ENCODE measurements around the gene WDR89.
A peak's percentile ranks its signal among the peaks of the same experiment; 100 is the strongest.
"Not testable (repeated sequence)": the region's sequence is repeated elsewhere in the genome, so short reads cannot be mapped to it uniquely, and the experiment has no call there.

The WDR89 gene

DNA sequence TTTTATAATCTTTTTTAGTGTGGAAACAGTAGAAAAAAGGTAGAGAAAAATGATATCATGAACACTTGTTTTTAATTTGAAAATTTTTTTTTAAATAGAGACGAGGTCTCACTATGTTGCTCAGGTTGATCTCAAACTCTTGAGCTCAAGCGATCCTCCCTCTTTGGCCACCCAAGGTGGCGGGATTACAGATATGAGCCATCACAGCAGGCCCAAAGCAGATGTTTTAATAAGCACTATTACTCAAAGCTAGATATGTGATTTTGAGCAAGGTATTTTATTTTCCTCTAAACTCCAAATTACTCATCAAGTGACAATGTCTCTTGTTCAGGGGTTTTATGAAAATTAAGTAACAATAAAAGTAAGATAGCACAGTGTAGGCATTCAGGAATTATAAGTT is 10.7 kb upstream of the WDR89 start:
- DNase-seq: no peak

DNA sequence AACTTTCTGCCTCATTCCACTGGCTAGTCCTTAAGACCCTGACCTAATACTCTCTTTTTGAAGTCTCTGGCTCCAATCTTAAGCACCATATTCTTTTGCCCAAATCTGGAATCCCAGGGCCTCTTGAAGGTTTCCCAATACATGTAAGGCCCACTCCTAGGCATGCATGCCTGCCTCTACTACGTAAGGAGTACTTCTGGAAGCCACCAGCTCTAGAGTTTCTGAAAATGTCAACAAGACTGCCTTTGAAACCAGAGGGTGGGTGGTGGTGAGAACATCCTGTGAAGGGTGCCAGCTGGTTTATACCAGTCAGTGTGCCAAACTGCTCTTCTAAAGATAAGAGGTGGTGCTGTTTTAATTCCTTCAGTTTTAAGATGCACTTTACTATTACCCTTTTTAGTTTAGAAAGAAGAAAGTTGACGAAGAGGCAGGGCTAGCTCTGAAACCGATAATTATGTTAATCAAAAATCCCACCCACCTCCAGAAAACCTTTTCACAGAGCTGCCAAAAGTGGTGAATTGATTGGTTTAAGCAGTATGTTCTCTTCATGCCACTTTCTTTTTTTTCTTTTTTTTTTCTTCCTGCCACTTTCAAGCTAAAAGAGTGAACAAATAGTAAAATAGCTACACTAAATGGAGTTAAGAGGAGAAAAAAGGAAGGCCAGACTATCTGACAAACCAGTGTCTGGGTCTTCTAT is 8.7 kb upstream of the WDR89 start:
- DNase-seq: peak; percentile 51

DNA sequence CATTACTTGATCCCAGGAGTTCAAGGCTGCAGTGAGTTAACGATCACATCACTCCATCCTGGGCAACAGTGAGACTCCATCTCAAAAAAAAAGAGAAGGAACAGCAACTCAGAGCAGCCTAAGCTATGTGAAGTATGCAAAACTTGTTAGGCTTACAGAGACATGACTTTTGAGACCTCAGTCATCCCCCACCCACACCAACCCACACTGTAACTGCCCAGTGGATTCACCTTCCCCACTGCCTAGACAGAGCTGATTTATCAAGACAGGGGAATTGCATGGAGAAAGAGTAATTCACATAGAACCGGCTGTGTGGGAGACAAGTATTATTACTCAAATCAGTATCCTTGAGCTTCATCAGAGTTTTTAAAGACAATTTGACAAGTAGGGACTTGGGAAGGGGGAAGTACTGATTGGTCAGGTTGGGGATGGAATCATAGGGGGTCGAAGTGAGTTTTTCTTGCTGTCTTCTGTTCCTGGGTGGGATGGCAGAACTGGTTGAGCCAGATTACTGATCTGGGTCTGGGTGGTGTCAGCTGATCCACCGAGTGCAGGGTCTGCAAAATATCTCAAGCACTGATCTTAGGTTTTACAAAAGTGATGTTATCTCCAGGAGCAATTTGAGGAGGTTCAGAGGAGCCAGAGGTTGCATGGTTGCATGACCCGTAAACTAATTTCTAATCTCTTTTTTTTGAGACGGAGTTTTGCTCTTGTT is 6.2 kb upstream of the WDR89 start:
- DNase-seq: no peak

GRCh38 chr14:63644741-63645140 is 3.1 kb upstream of the WDR89 start:
- no peak for DNase-seq

DNA sequence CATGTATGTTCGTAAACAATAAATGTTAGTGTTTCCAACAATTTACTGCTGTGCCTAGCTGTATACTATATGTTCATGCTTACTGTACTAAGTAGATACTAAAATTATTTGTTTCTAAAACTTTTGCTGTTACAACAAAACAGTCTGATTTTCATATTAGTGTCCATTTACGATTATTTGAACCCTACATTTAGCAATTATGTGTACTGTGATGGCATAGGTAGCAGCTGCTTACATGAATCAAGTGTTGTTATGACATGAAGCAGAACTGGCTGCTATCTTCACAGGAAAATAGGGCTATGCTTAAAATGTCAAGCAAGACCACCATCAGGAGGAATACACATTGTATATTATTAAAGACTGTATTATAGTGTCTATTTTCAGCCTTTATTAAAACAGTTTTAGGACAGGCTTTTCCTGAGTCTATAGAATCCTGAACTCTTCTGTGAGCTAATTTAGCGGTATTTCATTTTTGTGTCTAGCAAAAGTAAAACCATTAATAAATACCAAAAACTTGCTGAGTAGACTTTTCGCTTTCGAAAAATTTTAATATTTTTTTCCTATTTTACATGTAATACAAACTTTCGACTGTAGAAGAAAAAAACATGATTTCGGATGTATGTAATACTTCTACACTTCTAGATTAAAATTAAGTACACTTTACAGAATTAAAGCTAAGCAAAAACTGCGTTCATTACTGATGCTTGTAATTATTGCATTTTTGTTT is 1.1 kb upstream of the WDR89 start:
- DNase-seq: no peak

- peak; percentile 68 for DNase-seq
Observed at GRCh38 chr14:63642229-63642611, 549 bp upstream of the WDR89 start.

- DNase-seq: no peak
Observed at GRCh38 chr14:63638493-63638892, 3.2 kb downstream of the WDR89 start.

- DNase-seq: not testable (repeated sequence)
Observed at GRCh38 chr14:63636094-63636635, 5.5 kb downstream of the WDR89 start.

DNA sequence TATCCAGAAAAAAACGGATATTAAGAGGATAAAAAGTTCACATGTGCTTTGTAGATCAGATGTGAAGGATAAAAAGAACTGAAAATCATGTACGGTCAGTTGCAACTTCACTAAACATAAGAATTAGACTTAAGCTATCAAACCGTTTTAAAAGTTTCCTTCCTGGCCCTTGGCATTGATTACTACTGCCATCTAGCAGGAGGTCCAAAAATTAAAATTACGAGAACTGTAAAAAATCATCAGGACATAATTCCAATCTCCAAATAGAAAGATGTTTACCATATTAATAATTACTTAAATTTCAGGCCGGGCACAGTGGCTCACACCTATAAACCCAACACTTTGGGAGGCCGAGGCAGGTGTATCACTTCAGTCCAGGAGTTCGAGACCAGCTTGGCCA is 7.9 kb downstream of the WDR89 start:
- DNase-seq: no peak

GRCh38 chr14:63632932-63633514 is 8.6 kb downstream of the WDR89 start:
- no peak for DNase-seq

GRCh38 chr14:63624701-63625100 is 17.0 kb downstream of the WDR89 start:
- DNase-seq: no peak

DNA sequence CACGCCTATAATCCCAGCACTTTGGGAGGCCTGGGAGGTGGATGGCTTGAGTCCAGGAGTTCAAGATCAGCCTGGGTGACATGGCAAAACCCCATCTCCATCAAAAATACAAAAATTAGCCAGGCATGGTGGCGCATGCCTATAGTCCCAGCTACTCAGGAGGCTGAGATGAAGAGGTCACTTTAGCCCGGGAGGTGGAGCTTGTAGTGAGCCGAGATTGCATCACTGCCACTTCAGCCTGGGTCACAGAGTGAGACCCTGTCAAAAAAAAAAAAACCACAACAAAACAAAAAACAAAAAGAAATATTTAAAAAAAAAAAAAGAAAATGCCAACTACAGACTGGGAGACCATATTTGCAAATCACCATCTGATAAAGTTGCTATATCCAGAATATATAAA is 17.5 kb downstream of the WDR89 start:
- DNase-seq: no peak

GRCh38 chr14:63621975-63622374 is 19.7 kb downstream of the WDR89 start:
- not testable (repeated sequence) for DNase-seq

DNA sequence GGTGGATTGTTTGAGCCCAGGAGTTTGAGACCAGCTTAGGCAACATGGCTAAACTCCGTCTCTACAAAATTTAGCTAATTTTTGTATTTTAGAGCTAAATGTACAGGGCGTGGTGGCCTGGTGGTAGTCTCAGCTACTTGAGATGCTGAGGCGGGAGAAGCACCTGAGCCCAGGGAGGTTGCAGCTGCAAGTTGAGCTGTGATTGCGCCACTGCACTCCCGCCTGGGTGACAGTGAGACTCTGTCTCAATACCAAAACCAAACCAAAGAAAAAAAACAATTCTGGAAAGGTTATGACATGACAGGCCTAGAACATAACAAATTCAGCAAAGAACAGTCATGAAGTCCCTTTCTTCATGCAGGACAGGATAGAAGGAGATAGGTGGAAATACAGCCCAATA is 25.7 kb downstream of the WDR89 start:
- no peak for DNase-seq

- DNase-seq: no peak
Observed at GRCh38 chr14:63614679-63615363, 26.9 kb downstream of the WDR89 start.

GRCh38 chr14:63611078-63611477 is 30.6 kb downstream of the WDR89 start:
- DNase-seq: no peak

DNA sequence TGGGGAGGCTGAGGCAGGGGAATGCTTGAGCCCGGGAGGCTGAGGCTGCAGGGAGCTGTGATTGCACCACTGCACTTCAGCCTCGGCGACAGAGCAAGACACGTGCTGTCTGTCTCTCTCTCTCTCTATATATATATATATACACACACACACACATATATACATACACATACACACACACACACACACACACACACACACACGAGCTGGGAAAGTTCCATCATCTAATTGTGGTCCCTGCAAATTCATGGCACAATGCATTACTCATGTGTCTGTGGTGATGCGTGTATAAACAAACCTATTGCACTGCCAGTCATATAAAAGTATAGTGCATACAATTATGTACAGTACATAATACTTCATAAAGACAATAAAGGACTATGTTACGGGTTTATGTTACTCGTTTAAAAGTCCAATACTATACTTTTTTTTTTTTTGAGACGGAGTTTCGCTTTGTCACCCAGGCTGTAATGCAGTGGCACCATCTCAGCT is 36.6 kb downstream of the WDR89 start:
- no peak for DNase-seq

- DNase-seq: no peak
Observed at GRCh38 chr14:63604626-63605025, 37.0 kb downstream of the WDR89 start.

GRCh38 chr14:63603749-63604277 is 37.9 kb downstream of the WDR89 start:
- DNase-seq: no peak

DNA sequence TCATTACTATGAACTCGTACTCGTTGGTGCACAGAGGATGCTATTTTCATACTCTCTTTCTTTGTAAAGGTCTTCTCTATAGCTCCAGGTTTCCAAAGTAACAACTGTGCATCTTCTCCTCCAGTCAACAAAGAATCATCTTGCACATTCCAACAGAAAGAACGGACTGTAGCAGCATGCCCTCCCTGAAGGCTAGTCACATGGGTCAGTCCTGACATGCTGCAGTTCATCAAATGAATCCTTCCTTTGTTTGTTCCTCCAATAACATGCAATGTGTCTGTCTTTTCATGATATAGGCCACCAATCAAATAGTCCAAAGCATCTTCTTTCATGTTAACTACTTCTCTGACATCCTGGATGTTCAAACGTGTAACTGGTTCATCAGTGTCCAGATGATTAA is 42.9 kb downstream of the WDR89 start:
- no peak for DNase-seq

DNA sequence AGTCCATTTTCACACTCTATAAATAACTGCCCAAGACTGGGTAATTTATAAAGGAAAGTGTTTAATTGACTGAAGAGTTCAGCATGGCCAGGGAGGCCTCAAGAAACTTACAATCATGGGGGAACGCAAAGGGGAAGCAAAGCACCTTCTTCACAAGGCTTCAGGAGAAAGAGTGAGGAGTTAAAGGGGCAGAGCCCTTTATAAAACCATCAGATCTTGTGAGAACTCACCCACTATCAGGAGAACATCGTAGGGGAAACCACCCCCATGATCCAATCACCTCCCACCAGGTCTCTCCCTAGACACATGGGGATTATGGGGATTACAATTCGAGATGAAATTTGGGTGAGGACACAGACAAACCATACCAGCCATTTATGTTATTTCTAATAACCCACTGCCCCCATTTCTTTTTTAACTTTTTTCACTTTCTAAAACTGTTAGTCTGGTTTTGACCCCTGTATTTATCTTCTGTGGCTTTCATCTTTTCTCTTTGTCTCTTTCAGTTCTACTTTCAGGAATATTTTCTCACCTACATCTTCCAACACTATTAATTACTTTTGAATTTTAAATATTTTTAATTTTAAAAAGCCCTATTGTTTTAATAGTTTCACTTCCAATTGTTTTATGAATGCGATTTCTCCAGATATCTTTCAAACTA is 44.5 kb downstream of the WDR89 start:
- DNase-seq: no peak
